Thyroid gland (tissue), 4 donors: ENCODE results near the gene NCR3LG1. TPM values are rescaled to one million over a fixed set of nuclear protein-coding genes. Genes with fewer than 3 reads are reported as not detected.

ENCODE experiments used
- DNase-seq, 2 donors: peaks; one replicate each; pipeline ENCODE4 v3.0.0-alpha.2; 2019
- H3K27ac ChIP-seq, 3 donors: fragments of 200-600 bp; sonication (generic); 1 replicate in 2 of 3; 2 replicates in 1 of 3; pipeline ENCODE4 v1.5.1; 2016 to 2019; ENCODE audit warnings: mild to moderate bottlenecking in 1 of 3, moderate library complexity in 1 of 3
- H3K27me3 ChIP-seq: fragments of 200-600 bp; sonication (generic); one replicate; pipeline ENCODE4 v1.5.1; 2019
- H3K36me3 ChIP-seq, 2 donors: fragments of 200-600 bp; sonication (generic); one replicate each; pipeline ENCODE4 v1.5.1; 2016 to 2019
- H3K4me1 ChIP-seq, 2 donors: fragments of 200-600 bp; sonication (generic); one replicate each; pipeline ENCODE4 v1.5.1; 2017 to 2019
- H3K4me3 ChIP-seq, 3 donors: fragments of 200-600 bp; sonication (generic); replicated peaks in 1 of 3; 1 replicate in 2 of 3; 2 replicates in 1 of 3; pipeline ENCODE4 v1.5.1; 2016; ENCODE audit warnings: mild to moderate bottlenecking in 1 of 3
- H3K9me3 ChIP-seq: fragments of 200-600 bp; sonication (generic); one replicate; pipeline ENCODE4 v1.5.1; 2017
- POLR2A ChIP-seq, 2 donors: fragments of 450-650 bp; IDR thresholded peaks; one replicate each; pipeline ENCODE4 v1.6.1; 2017; ENCODE audit warnings: antibody characterized with exemption in 2 of 2, mild to moderate bottlenecking in 2 of 2, moderate library complexity in 1 of 2
- WGBS, 2 donors: methylation state at CpG; one replicate each; pipeline ENCODE4 v1.1.5; 2017; 5-methylcytosine and 5-hydroxymethylcytosine counted together
- intact Hi-C: fragments of 100-400 bp; cut with DNase I; formaldehyde crosslinking; loops from one replicate; pipeline ENCODE4 v1.15.1; 2023
- total RNA-seq, 4 donors: library from RNA; depleted of rRNA; stranded (reverse); fragments of >200 nt; gene quantifications; one replicate each; pipeline ENCODE4 v1.2.3, GENCODE V29; 2016
- TF ChIP-seq, protein P1 (sequence below), 6 experiments: fragments of 200-600 bp in 3 of 6; fragments of 450-650 bp in 3 of 6; sonication (generic) in 3 of 6; IDR thresholded peaks; one replicate each; pipeline ENCODE4 v1.5.1; 2016 to 2019; ENCODE audit warnings: antibody characterized with exemption in 6 of 6, mild to moderate bottlenecking in 2 of 6, inconsistent platforms in 1 of 6, moderate library complexity in 1 of 6

The NCR3LG1 gene
- total RNA-seq, 4 donors from 2014 or later: 2.8 to 7.8 (median 7.2) TPM

DNA sequence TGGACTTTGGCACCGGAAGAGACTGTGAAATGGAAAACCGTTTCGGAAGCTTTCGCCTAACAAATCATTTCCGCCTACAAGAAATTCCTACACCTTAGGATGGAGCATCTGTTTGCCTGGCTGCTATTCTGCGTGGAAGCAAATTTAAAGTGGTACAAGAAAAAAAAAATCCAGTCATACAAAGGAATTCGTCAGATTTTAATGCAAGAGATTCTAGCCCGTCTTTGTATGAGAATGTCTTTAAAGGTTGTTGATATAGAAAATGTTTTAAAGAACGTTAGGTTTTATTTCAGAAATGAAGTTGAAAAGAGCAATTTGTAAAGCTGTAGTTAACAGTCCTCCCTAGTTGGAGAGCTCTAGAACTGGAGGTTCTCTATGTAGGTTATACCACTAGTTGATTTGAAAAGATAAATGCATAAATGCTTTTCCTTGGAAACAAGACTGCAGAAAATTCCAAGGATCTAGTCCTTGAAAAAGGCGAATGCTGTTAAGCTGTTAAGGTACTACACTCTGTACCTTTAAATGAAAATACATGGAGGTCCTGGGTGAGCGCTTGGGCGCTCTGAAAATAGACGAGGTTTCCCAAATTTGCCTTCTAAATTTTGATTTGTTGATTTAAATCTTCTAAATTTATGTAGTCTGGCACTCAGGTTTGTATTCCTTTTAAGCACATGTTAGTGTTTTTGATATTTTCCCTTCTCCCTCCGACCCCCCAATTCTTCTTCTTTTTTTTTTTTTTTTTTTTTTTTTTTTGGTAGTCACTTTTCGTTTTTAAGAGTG is 2.4 kb downstream of the NCR3LG1 start:
- no peaks in the 10 kb centered on the region for H3K27me3 ChIP-seq
- H3K27ac ChIP-seq: peak overlapping the region in 2 of 3 donors; percentile 53 to 87
- H3K36me3 ChIP-seq: no peaks in the 10 kb centered on the region
- TF ChIP-seq, protein P1, sequence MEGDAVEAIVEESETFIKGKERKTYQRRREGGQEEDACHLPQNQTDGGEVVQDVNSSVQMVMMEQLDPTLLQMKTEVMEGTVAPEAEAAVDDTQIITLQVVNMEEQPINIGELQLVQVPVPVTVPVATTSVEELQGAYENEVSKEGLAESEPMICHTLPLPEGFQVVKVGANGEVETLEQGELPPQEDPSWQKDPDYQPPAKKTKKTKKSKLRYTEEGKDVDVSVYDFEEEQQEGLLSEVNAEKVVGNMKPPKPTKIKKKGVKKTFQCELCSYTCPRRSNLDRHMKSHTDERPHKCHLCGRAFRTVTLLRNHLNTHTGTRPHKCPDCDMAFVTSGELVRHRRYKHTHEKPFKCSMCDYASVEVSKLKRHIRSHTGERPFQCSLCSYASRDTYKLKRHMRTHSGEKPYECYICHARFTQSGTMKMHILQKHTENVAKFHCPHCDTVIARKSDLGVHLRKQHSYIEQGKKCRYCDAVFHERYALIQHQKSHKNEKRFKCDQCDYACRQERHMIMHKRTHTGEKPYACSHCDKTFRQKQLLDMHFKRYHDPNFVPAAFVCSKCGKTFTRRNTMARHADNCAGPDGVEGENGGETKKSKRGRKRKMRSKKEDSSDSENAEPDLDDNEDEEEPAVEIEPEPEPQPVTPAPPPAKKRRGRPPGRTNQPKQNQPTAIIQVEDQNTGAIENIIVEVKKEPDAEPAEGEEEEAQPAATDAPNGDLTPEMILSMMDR (IDR thresholded peaks at IDR 0.05): no peak
- no peak for TF ChIP-seq POLR2A (IDR thresholded peaks at IDR 0.05)
- 6 to 10% methylated on average over 15 of the region's 15 CpGs for WGBS, 2 donors
- H3K4me1 ChIP-seq: peaks cover 3 to 9% of the 10 kb centered on the region in 2 donors
- no peaks in the 10 kb centered on the region for H3K9me3 ChIP-seq
- no peak for DNase-seq
- peak overlapping the region in 2 of 3 donors; percentile 21 to 52 for H3K4me3 ChIP-seq
- intact Hi-C loops: no loop called here

DNA sequence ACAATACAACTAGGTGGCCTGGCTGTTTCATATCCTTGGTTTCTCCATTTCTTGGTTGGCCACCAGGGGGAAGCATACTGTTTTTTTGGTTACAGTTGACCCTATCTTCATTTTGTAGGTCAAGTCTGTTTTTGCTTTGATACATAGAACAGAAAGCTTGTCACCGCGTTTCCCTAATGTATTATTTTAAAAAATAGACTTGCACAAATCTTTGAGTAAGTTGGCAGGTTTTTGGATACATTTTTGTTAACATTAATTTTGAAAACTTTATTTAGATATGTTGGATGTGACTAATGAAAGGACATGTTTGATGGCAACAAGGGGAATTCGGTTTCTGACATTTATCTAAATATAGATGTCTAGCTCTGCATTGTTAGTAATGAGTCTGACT is 3.0 kb downstream of the NCR3LG1 start:
- Histone ChIP-seq H3K27me3 (no peaks in the 10 kb centered on the region), H3K4me3 (no peak overlapping the region), H3K36me3 (no peaks in the 10 kb centered on the region), H3K4me1 (peaks cover 3 to 9% of the 10 kb centered on the region in 2 donors), H3K27ac (no peak overlapping the region), H3K9me3 (no peaks in the 10 kb centered on the region)
- peak; percentile 68 to 69 for DNase-seq
- 49 to 59% methylated on average over 3 of the region's 3 CpGs for WGBS, 2 donors
- intact Hi-C loops: no loop called here
- TF ChIP-seq, protein P1 (IDR thresholded peaks at IDR 0.05): peak in 5 of 6 experiments; percentile 38 to 74 (median 67)
- TF ChIP-seq POLR2A (IDR thresholded peaks at IDR 0.05): no peak

DNA sequence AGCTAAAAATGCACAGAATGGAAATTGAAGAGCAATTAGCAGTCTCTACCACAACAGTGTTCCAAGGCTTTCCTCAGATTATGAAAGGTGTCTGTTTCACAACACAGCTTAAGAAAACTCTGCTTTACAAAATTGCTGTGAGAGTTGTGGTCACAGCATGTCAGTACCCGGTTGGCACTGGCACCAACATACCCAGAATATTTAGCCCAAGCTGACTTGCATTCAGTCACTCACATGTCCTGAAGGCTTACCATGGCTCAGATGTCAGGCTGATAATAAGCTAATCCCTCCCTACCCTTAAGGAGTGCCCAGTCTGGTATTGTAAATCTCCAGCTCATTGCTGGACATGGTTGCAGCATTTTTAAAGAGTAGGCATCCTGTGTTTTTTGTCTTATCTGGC is 14.9 kb downstream of the NCR3LG1 start:
- H3K9me3 ChIP-seq: no peaks in the 10 kb centered on the region
- peaks cover 0 to 32% of the 10 kb centered on the region in 2 donors for H3K36me3 ChIP-seq
- no peak overlapping the region for H3K4me3 ChIP-seq
- H3K27ac ChIP-seq: no peak overlapping the region
- TF ChIP-seq POLR2A (IDR thresholded peaks at IDR 0.05): no peak
- TF ChIP-seq, protein P1 (IDR thresholded peaks at IDR 0.05): no peak
- no peaks in the 10 kb centered on the region for H3K4me1 ChIP-seq
- intact Hi-C loops: no loop called here
- no peak for DNase-seq
- H3K27me3 ChIP-seq: no peaks in the 10 kb centered on the region
- 80 to 100% methylated on average over 1 of the region's 1 CpG for WGBS, 2 donors

DNA sequence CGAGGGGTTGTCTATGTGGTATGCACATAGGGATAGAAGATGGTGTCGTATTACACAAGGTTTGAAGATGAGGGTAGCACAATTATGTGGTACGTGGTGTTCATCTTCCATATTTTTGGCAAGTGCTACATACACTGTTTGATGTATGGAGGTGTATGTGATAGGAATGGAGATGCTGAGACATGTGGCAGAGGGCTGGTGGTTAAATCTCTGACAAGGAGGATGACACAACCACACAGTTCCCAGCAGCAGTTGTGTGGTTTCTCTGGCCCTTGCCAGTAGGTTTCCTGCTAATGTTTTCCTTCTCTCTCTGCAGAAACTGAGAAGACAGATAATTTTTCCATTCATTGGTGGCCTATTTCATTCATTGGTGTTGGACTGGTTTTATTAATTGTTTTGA is 17.0 kb downstream of the NCR3LG1 start:
- peaks cover 0 to 45% of the 10 kb centered on the region in 2 donors for H3K36me3 ChIP-seq
- no peak for DNase-seq

DNA sequence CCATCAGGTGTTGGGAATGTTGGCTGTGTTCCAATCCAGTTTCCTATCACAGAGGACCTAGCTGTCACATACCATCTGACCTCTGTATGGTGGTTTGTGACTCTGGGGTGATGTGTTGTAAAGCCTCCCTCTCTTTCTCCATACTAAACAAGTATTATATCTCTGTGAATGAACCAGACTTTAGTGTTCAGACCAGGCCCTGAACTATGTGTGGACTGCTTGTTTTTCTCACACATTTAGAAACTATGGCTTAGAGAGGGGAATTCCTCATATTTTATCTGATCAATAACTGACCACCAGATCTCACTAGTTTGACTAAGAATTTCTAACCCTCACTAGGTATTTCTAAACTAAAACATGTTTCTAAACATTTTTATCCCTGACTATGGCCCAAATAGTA is 17.5 kb downstream of the NCR3LG1 start:
- Histone ChIP-seq H3K4me3 (no peak overlapping the region), H3K27ac (no peak overlapping the region), H3K36me3 (peaks cover 0 to 45% of the 10 kb centered on the region in 2 donors), H3K9me3 (no peaks in the 10 kb centered on the region), H3K27me3 (no peaks in the 10 kb centered on the region), H3K4me1 (no peaks in the 10 kb centered on the region)
- no peak for DNase-seq
- TF ChIP-seq POLR2A (IDR thresholded peaks at IDR 0.05): no peak
- TF ChIP-seq, protein P1 (IDR thresholded peaks at IDR 0.05): no peak
- intact Hi-C loops: no loop called here

More for the DNA sequence above, 17.0 kb downstream of the NCR3LG1 start:
- WGBS, 2 donors: 94 to 95% methylated on average over 3 of the region's 3 CpGs
- Histone ChIP-seq H3K27me3 (no peaks in the 10 kb centered on the region), H3K9me3 (no peaks in the 10 kb centered on the region), H3K27ac (no peak overlapping the region), H3K4me3 (no peak overlapping the region), H3K4me1 (no peaks in the 10 kb centered on the region)
- intact Hi-C loops: no loop called here
- TF ChIP-seq, protein P1 (IDR thresholded peaks at IDR 0.05): no peak
- no peak for TF ChIP-seq POLR2A (IDR thresholded peaks at IDR 0.05)
